Right lung (tissue), 10 donors: Measurements from ENCODE around the gene UPP1. TPM values are rescaled to one million over a fixed set of nuclear protein-coding genes. Genes with fewer than 3 reads are reported as not detected.
"Not testable (repeated sequence)": the region's sequence is repeated elsewhere in the genome, so short reads cannot be mapped to it uniquely, and the experiment has no call there.

ENCODE experiments used
- DNase-seq, 2 donors: peaks; one replicate each; pipeline ENCODE4 v3.0.0-alpha.2; 2013
- long read RNA-seq, 8 donors: transcript quantifications; one replicate each; lab custom pipeline, GENCODE V29; 2026
- polyA plus RNA-seq, 5 donors: library from polyadenylated mRNA; unstranded; fragments of 120-200 nt; gene quantifications; one replicate each; pipeline versions ENCODE4 v1.2.1 to v1.2.3, GENCODE V29; 2013; ENCODE audit warnings: inconsistent platforms in 1 of 5, low replicate concordance in 1 of 5; ENCODE audit not compliant: insufficient read length in 5 of 5, insufficient read depth in 1 of 5

Gene UPP1
- 10 to 100 TPM in 2 of 5 donors, 1 to 10 TPM in 3; 8.5 to 10.9 (median 10.0) TPM for polyA plus RNA-seq
- long read RNA-seq, donor 1, transcript UPP1-212 (3 exons, 2,782 nt): major isoform, 7 of 12 reads
- long read RNA-seq, donor 1, partial matches to known transcripts: 0 of 12 reads
- long read RNA-seq, donor 1, other reads (novel, unspliced or antisense): 0 of 12 reads
- long read RNA-seq, donor 2, partial matches to known transcripts: 0 of 5 reads
- long read RNA-seq, donor 2, other reads (novel, unspliced or antisense): 0 of 5 reads
- long read RNA-seq, donor 3, partial matches to known transcripts: 0 of 6 reads
- long read RNA-seq, donor 3, other reads (novel, unspliced or antisense): 0 of 6 reads
- long read RNA-seq, donor 4, partial matches to known transcripts: 0 of 2 reads
- long read RNA-seq, donor 4, other reads (novel, unspliced or antisense): 0 of 2 reads
- long read RNA-seq, donor 5, transcript UPP1-202 (6 exons, 955 nt): major isoform, 6 of 12 reads
- long read RNA-seq, donor 5, transcript UPP1-212 (3 exons, 2,782 nt): major isoform, 6 of 12 reads
- long read RNA-seq, donor 5, partial matches to known transcripts: 0 of 12 reads
- long read RNA-seq, donor 5, other reads (novel, unspliced or antisense): 0 of 12 reads
- long read RNA-seq, donor 6, transcript UPP1-212 (3 exons, 2,782 nt): major isoform, 5 of 9 reads
- long read RNA-seq, donor 6, partial matches to known transcripts: 0 of 9 reads
- long read RNA-seq, donor 6, other reads (novel, unspliced or antisense): 0 of 9 reads
- long read RNA-seq, donor 7, partial matches to known transcripts: 0 of 6 reads
- long read RNA-seq, donor 7, other reads (novel, unspliced or antisense): 0 of 6 reads
- long read RNA-seq, donor 8, partial matches to known transcripts: 0 of 3 reads
- long read RNA-seq, donor 8, other reads (novel, unspliced or antisense): 0 of 3 reads

DNA sequence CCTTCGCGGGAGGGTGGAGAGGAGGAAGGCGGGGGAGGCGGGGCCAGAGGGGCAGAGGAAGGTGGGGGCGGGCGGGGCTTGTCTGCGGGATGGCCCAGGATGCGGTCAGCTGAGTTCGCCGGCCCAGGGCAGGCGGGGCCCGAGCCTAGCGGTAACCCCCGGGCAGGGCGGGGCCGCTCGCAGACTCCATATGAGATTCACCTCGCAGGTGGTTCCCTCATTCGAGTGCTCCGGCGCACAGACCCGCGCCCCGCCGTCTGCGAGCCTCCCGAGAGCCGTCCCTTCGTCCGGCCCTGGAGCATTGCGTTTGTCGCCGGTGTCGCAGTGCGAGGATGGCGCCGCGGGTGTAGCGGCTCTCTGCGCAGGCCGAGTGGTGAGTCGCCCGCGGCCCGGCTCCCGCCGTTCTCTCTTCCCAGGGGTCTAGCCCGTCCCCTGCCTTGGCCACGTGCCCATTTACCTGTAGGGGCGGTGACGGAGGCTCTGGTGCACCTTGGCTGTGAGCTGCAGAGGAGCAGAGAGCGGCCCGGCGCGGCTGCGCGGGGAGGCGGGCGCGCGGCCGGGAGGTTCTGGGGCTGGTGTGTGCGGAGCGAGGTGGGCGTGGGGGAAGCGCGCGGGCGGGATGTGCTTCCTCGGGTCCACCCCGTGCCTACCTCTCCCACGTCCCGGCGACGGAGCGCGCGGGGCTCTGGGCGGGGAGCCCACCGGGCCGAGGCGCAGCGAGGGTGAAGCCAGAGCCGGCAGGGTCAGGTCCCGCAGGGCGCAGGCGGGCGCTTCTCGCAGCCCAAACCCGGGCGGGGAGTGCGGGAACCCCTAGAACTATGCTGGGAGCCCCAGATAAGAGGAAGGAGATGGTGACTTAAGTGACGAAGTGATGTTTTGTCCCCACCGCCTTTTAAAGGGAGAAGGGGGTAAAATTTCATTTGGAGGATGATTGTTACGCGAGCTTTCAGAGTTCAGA lies at the start of gene UPP1:
Gene UPP1, plus strand, starts transcription at position 220 of the 958 bp plus-strand sequence. CDS start 5,519 bp downstream, outside the sequence.
- peak; percentile 31 to 68 for DNase-seq

DNA sequence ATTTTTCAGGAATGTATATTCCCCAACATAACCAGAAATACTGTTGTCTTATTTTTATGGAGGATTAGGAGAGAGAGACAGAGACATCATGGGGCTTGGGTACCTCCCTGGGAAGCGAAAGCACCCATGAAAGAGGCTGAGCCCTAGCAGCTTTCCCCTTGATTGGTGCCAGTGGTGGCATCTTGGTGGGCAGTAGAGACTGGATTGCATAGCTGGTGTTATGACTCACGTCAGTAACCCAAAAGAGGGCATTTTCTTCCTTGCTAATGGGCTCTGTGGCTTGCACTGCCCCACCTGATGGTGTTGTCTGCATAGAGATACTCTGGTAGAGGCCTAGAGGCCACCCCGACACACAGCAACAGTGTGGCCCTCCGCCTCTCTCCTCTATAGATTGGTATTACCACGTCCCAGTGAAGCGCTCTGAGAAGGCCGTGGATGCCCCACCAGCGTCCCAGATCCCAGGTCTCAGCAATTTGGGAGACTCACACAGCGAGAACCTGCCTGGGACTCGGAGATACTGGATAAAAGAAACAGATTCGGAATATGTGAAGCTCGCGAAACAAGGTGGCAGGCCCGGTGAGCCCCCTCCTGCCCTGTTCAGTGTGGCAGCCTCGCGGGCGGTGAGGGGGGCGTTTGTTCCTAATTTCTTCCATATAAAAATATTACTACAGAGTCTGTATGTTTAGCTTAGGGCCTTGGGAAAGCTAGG lies 48.0 kb upstream of the UPP1 start:
- DNase-seq: no peak

DNA sequence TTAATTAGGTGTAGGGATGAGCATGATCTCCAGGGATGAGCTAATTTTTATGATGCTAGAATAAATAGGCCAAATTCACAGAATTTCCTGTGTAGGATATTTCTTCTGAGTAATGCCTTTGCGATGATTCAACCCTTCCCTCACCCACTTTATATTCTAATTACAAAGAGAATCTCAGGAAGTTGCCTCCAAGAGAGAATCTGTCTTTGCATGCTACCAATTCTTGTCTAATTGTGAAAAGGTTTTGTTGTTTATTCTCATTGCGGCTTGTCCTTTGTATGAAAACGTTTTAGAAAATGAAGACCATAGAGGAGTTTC lies 47.5 kb upstream of the UPP1 start:
- no peak for DNase-seq

DNA sequence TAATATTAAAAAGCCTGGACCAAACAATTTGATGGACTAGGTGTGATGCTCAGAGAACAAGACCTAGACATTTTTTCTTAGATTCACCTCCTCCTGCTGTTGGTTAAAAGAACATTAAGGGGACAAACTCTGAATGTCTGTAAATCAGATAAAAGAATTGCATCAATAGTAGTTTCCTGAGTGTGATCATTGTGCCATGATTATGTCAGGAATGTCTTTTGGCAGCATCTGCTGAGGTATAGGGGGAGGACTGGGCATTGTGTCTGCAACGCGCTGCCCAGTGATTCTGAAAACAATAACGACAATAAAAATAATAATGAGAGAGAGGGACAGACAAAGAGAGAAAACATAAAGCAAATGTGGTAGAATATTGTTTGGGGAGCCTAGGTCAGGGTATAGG lies 46.8 kb upstream of the UPP1 start:
- DNase-seq: no peak

DNA sequence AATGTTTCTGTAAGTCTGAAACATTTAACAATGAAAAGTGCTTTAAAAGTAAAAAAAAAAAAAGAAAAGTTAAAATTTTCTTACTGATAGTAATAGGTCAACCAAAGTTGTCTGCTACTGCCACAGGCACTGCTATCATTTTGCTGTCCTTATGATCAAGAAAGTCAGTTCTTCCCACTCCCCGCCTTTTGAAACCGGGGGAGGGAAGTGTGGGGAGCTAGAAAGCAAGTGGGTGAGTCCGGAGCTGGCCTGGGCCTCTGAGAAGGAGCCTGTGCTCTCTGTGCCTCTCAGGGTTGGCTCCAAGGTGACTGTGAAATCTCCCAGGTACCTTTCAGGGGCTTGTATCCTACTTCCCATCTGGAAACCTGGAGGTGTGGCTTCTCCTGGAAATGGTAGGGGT lies 46.4 kb upstream of the UPP1 start:
- no peak for DNase-seq

DNA sequence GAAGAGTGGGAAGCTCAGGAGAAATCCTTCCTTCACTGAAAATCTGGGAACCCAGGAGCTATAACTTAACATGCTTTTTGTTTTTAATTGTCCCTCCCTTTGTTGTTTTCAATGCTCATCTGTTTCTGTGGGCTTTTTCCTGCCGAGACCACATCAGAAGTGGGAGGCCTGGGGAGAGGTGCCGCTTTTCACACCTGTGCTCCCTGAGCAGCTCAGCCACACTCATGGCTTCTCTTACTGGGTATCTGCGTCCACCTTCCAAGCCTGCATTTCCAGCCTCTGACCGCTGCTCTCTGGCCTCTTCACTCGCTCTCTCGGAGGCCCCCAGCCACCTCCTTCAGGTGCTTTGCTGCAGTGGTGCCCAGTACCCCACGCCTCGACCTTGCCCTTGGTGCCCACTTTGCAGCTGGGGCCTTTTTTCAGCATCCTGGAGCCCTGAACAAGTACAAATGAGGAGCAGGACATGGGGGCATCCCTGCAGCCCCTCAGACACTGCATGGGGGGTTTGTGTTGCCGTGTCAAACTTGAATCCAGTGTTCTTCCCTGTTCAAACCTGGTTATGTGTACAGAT lies 43.8 kb upstream of the UPP1 start:
- no peak for DNase-seq

DNA sequence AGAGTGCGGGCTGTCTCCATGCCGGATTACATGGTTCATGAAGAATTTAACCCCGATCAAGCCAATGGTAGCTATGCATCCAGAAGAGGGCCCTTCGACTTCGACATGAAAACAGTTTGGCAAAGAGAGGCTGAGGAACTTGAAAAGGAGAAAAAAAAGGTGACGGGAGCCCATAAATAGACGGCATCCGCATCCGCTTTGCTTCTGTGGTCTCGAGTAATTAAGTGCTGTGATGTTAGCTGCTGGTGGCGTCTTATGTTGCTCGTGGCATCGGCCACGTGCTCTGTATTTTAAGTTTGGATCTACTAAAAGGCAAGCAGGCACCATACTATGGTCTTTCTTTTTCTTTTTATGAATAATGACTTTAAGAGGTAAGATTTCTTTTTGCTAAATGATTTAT lies 42.6 kb upstream of the UPP1 start:
- no peak for DNase-seq

DNA sequence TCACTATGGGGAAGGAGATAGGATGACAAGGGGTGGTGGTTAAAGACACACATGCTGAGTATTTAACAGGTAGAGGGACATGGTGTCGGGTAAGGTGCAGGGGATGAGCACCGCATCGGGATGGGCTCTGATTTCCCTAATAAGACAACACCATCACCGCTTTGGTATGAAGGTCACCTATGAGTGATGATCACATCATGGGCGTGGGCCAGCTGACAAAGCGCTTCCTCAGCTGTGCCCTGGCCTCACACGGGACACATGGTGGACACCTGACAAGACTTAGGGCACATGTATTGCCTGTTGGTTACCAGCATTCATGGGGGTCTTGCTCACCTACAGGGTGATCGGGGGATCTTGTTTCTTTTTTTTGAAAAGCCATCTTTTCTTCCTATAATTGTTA lies 41.0 kb upstream of the UPP1 start:
- no peak for DNase-seq

DNA sequence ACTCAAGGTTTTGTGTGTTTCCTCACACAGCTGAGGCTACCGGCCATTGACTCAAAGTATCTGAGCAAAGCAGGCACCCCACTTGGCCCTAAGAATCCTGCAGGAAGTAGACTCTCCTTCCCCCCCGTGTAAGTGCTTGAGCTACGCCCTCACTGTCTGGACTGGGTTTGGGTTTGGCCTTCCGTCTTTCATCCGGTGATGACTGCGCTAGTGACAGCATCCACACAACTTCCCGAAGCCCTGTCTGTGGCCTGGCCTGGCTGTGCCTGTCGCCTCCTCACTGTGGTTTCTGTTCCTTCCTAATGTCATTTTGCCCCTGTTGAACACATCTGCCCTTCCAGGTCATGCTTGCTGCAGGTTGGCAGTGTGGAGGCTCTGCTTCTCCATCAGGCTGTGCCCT lies 39.2 kb upstream of the UPP1 start:
- no peak for DNase-seq

DNA sequence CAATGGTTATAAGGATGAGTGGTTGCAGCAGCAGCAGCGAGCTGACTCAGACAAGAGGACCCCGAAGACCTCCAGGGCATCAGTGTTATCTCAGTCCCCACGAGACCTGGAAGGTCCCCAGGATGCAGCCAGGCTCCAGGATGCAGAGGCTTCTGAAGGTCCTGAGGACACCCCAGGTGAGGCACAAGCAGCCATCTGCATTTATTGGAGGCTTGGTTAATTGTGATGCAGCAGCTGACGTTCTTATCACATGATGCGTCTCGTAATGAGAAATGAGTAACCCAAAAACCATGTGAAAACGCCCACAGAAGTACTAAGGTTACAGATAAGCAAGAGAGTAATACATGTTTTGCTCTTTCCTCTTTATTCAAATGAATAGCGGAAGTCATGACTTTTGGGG lies 36.3 kb upstream of the UPP1 start:
- DNase-seq: no peak

DNA sequence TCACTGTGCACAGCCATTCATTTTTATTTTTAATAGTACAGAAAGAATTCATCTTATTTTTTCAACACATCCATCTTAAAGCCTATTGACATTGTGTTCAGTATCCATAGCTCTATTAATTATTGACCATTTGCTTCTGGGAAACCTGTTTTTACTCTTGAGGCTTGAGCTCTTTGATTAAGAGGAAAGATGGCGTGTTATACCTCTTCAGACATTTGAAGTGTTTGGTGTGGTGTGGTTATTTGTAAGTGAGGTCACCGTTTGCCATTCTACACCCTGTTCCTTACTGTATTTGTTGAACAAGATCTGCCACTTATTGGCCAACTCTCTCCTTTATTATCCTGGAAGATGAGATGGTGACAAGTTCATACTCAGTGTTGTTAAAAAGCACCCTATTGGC lies 35.3 kb upstream of the UPP1 start:
- DNase-seq: peak; percentile 40 to 41

DNA sequence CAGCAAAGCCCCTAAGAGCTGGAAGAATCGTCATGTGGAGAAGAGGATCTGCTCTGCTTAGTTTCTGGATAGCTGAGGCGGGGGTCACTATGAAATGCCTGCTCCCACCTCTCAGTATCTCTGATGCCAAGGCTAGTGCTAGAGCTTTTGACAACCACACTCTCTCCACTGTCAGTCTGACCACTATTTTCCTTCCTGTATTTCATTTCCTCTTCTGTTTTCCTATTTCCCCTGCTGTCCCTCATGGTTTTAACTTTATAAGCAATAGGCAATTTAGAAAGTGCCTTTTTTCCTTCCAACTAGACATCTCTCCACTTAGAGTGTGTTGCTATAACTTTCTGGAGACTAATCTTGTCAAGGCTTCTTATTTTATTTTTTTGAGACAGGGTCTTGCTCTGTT lies 30.1 kb upstream of the UPP1 start:
- no peak for DNase-seq

DNA sequence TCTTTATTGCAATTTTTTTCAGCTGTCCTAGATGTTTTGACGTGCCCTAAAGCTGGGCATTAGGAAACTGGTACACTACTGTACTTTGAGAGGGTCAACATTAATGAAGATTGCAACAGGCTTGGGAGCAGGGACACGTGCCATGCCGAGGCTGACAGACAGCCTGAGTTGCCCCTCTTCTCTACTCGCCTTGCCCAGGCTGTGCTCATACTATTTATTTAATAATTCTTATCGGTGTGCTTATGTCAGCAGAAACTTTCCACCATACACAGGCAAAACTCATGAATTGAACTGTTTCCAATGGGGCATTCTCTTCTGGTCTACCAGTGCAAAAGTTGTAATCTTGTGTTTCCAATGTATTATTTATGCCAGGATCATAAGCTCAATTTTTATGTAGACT lies 29.4 kb upstream of the UPP1 start:
- no peak for DNase-seq

DNA sequence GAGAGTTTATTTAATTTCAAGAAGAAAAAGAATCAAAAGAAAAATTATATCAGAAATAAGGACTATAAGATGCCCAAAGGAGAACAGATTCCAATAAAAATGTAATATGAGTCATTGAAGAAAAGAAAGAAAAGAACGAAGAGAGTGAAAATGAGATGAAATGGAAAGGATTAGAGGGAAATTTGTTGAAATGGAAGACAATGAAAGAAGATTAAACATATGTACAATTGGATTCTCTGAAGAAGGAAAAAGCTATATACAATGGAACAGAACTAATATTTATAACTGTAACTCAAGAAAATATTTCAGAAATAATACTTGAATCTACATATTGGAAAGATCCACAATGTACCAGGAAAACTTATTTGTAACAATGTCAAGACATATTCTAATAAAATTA lies 25.1 kb upstream of the UPP1 start:
- DNase-seq: no peak

DNA sequence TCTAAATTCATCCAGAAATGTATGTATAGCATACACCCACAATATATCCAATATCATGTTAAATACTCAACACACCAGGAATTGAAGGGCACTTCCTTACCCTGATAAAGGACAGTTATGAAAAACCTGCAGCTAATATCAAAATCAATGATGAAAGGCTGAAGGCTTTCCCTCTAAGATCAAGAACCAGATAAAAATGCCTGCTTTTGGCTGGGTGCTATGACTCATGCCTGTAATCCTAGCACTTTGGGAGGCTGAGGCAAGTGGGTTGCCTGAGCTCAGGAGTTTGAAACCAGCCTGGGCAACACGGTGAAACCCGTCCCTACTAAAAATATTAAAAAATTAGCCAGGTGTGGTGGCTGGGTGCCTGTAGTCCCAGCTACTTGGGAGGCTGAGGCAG lies 21.6 kb upstream of the UPP1 start:
- no peak for DNase-seq

DNA sequence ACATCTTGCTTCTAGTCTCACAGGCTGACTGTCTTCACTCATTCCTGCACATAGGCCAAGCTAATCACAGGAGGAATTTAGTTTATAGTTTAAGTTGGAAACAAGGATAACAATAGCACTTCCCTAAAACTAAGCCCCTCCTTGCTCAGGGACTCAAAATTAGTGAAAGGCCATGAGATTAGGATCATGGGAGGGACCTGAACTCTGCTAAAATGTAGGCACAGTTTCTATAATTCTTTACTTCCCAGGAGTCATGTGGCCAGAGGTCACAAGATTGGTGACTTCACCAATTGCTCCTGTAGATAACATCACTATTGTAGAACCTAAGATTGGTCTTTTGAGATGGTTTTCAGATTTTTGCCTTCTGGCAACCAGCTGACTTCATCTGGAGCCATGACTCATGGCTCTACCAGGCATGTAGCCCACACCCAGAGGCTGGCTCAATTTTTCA lies 14.8 kb upstream of the UPP1 start:
- no peak for DNase-seq

DNA sequence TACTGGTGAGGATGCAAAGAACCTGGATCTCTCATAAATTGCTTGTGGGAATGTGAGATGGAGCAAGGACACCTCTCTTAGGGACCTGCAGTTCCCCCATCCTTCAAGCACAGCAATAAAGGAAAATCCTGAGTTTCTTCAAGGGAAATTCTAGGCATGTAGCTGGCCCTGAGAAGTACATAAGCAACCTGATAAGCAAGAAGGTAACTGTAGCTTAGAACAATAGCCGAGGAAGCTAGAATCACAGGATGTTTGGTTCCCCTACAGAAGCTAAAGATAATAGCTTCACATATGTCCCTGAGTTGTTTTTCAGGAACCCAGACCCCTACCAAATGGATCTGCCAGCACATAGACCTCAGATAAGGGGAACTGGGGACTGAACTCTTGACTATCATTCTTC lies 11.6 kb upstream of the UPP1 start:
- no peak for DNase-seq

DNA sequence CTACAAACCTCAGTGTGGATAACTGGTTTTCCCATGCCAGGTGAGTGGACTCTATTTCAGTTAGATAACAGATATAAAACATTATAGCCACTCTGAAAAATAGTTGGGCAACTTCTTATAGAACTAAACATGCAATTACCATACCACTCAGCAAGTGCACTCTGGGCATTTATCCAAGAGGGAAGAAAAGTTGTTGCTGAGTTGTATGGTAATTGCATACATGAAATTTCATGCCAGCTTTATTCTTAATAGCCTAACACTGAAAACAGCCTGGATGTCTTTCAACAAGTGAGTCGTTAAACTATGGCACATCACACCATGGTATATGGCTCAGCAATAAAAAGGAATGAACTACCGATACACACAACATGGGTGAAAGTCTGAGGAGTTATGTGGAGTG lies 10.6 kb upstream of the UPP1 start:
- no peak for DNase-seq

DNA sequence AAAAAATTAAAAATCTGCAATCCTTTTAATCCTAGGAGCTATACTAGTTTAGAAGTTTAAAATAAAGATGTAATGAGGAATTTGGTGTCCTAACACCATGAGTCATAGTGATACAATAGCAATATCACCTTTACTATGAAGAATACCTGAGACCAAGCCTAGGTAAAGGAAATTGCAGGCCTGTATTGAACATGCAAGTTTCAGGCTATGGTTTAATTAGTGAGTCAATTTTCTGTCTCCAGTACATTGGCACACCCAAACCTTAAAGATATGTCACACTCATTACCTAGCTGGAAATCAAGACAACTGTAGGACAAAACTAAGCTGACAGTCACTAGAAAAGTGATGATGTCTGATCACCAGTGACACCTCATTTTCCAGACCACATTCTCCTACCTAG lies 6.7 kb upstream of the UPP1 start:
- DNase-seq: not testable (repeated sequence)

DNA sequence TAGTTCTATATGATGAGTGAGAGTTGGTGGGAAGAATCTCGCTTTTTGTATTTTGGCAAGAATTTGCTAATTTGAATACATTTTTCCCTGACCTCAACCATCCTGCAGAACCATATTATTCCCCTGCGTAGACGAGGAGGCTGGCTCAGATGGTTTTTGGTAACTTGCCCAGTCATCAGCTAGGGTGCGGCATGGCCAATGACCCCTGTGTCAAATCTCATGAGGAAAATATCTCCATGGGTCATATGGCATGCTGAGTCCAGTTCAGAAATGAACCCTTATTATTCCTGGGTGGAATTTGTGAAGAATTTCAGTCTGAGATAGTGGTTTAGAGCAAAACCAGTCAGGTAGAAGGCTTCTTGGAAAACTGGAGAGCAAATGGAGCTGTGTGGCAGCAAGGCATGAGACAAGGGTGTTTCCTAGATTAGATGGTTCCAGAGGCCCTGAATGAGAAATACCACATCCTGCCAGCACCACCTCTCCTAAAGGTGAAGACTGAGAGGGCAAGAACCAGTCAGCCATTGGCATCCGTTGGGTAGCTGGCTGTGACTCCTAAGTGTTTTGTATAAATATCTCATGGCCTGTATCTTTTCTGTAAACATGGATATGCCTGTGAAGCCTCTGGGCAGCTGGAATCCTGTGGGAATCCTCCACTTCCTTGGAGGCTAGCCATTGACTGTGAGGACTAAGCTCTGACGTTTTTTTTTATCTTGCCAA lies 5.8 kb upstream of the UPP1 start:
- no peak for DNase-seq
